ENCODE results near the gene THOC5.

The THOC5 gene

GRCh38 chr22:29520851-29521250 is 32.7 kb downstream of the THOC5 start:
- no peak overlapping the region for H3K27ac ChIP-seq (ENCODE audit: low read depth, low read length)
- H3K9me2 ChIP-seq (replicated peaks; ENCODE audit: insufficient read depth, low read length): no peaks in the 10 kb centered on the region
- H3K4me2 ChIP-seq (ENCODE audit: low read depth, low read length, poor library complexity, severe bottlenecking): no peak overlapping the region
- no peak overlapping the region for H2AFZ ChIP-seq (ENCODE audit: low read depth, low read length, severe bottlenecking)
- H3K9ac ChIP-seq (ENCODE audit: low read length): no peak overlapping the region
- H3K36me3 ChIP-seq (ENCODE audit: low read length): peaks cover 6% of the 10 kb centered on the region; the same call in 1 of the 2 replicates
- H3K79me2 ChIP-seq (ENCODE audit: insufficient read depth, low read length): no peaks in the 10 kb centered on the region
- no peak overlapping the region for H3K4me3 ChIP-seq (ENCODE audit: insufficient read depth, low read length, poor library complexity, severe bottlenecking)
- no peaks in the 10 kb centered on the region for H3F3A ChIP-seq (ENCODE audit: insufficient read depth)
- H3K9me3 ChIP-seq (ENCODE audit: insufficient read depth, low read length): no peaks in the 10 kb centered on the region
- no peak for TF ChIP-seq EZH2phosphoT487 (conservative IDR thresholded peaks at IDR 0.05; ENCODE audit: low read length)
- TF ChIP-seq CTCF (IDR thresholded peaks at IDR 0.05; ENCODE audit: insufficient read depth, low read length, poor library complexity, severe bottlenecking): no peak
- no peaks in the 10 kb centered on the region for H4K20me1 ChIP-seq (ENCODE audit: low read depth, low read length)
- H3K27me3 ChIP-seq (ENCODE audit: low read length): no peaks in the 10 kb centered on the region

DNA sequence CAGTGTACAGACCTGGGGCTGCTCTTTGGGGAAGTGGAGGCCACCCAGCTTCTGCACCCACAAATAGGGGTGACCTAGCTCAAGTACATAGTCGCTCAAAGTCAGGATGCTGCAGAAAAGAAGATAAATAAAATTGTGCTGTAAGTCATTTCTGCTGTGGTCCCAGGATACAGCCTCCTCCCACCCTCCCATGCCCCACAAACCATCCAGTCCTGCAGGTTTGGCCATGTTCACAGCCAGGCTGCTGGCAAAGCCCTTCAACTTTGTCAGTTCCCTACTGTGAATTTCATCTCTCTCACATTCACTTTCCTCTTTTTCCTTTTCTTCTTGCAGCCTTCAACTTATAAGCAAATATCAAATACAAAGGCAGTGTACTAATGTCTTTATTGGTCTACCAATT is 33.6 kb downstream of the THOC5 start:
- TF ChIP-seq EZH2phosphoT487 (conservative IDR thresholded peaks at IDR 0.05; ENCODE audit: low read length) (no peak), CTCF (IDR thresholded peaks at IDR 0.05; ENCODE audit: insufficient read depth, low read length, poor library complexity, severe bottlenecking) (no peak)
- H3K4me2 ChIP-seq (ENCODE audit: low read depth, low read length, poor library complexity, severe bottlenecking): no peak overlapping the region
- H2AFZ ChIP-seq (ENCODE audit: low read depth, low read length, severe bottlenecking): no peak overlapping the region
- H3K9me2 ChIP-seq (replicated peaks; ENCODE audit: insufficient read depth, low read length): no peaks in the 10 kb centered on the region
- H3K27me3 ChIP-seq (ENCODE audit: low read length): no peaks in the 10 kb centered on the region
- H4K20me1 ChIP-seq (ENCODE audit: low read depth, low read length): no peaks in the 10 kb centered on the region
- no peaks in the 10 kb centered on the region for H3K79me2 ChIP-seq (ENCODE audit: insufficient read depth, low read length)
- no peak overlapping the region for H3K4me3 ChIP-seq (ENCODE audit: insufficient read depth, low read length, poor library complexity, severe bottlenecking)
- peaks cover 6% of the 10 kb centered on the region; the same call in 1 of the 2 replicates for H3K36me3 ChIP-seq (ENCODE audit: low read length)
- H3F3A ChIP-seq (ENCODE audit: insufficient read depth): no peaks in the 10 kb centered on the region
- no peak overlapping the region for H3K9ac ChIP-seq (ENCODE audit: low read length)
- no peak overlapping the region for H3K27ac ChIP-seq (ENCODE audit: low read depth, low read length)
- H3K9me3 ChIP-seq (ENCODE audit: insufficient read depth, low read length): no peaks in the 10 kb centered on the region

DNA sequence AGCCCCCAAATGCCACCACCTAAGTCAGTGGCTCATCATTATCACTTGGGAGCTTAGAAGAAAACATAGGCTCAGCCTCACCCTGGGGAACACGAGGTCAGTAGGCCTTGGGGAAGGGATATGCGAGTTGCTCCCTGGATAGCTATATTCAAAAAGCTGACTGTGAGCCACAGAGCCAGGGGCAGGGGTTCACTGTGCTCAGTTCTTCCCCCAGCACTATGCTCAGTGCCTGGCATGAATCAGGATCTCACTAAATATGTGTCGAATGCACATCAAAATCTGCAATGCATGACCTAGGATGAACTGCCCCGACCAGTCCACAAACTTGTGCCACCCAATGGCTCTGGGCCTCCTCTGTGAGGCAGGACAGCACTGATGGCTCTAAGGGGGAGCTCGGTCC is 35.1 kb downstream of the THOC5 start:
- Histone ChIP-seq H4K20me1 (ENCODE audit: low read depth, low read length) (no peaks in the 10 kb centered on the region), H3K4me2 (ENCODE audit: low read depth, low read length, poor library complexity, severe bottlenecking) (no peak overlapping the region), H3F3A (ENCODE audit: insufficient read depth) (no peaks in the 10 kb centered on the region), H3K27me3 (ENCODE audit: low read length) (no peaks in the 10 kb centered on the region), H3K9me2 (replicated peaks; ENCODE audit: insufficient read depth, low read length) (no peaks in the 10 kb centered on the region), H3K27ac (ENCODE audit: low read depth, low read length) (no peak overlapping the region), H3K9ac (ENCODE audit: low read length) (no peak overlapping the region), H3K79me2 (ENCODE audit: insufficient read depth, low read length) (no peaks in the 10 kb centered on the region), H2AFZ (ENCODE audit: low read depth, low read length, severe bottlenecking) (no peak overlapping the region), H3K4me3 (ENCODE audit: insufficient read depth, low read length, poor library complexity, severe bottlenecking) (no peak overlapping the region), H3K36me3 (ENCODE audit: low read length) (peaks cover 6% of the 10 kb centered on the region; the same call in 1 of the 2 replicates), H3K9me3 (ENCODE audit: insufficient read depth, low read length) (no peaks in the 10 kb centered on the region)
- TF ChIP-seq EZH2phosphoT487 (conservative IDR thresholded peaks at IDR 0.05; ENCODE audit: low read length): no peak
- no peak for TF ChIP-seq CTCF (IDR thresholded peaks at IDR 0.05; ENCODE audit: insufficient read depth, low read length, poor library complexity, severe bottlenecking)
